Anterior cingulate cortex (tissue), 58 donors: ENCODE data around the gene SLC7A10.

Experiments used
- DNase-seq, 58 donors: peaks; one replicate each; lab custom pipeline; 2025; lab: John Stamatoyannopoulos, UW

Gene SLC7A10

DNA sequence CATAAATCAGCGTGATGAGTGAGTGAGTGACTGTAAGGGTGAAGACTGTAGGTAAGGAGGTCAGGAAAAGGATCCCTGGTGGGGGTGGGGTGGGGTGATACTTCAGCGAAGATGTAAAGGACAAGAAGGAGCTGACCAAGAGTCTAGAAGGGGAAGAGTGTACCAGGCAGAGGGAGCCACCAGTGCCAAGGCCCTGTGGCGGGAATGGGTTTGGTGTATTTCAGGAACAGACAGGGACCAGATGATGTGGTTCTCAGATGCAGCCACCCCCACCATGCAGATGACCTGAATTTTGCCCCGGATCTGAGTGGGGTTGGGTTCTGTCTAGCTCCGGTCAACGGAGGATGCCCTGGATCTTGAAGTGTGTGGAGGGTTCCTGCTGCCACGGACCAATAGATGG is 30.1 kb upstream of the SLC7A10 start:
- DNase-seq = no peak

DNA sequence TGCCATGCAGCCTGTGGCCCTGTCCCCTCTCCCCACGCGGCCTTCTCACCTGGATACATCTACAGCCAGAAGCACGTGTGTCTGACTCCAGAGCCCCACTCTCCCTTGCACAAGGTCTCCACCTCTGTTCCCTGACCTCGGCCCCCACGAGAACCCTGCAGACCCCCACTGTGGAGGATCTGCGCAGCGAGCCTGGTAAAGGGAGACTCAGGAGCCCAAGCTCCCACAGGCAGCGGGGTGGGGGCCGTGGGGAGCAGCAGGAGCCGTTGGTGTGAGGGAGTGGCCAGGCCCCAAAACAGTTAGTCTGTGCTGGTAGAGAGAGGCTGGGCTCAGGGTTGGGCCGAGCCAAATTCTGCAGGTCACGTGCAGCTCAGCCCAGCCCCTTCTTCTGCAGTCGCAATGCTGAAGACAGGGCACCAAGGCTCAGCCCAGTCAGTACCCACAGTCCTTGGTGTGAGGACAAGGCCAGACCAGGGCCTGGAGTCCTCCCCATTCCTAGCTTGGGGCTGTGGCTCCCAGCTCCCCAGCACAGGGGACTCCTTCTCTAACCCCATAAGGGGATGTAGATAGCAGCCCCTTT is 28.7 kb upstream of the SLC7A10 start:
- DNase-seq = no peak

DNA sequence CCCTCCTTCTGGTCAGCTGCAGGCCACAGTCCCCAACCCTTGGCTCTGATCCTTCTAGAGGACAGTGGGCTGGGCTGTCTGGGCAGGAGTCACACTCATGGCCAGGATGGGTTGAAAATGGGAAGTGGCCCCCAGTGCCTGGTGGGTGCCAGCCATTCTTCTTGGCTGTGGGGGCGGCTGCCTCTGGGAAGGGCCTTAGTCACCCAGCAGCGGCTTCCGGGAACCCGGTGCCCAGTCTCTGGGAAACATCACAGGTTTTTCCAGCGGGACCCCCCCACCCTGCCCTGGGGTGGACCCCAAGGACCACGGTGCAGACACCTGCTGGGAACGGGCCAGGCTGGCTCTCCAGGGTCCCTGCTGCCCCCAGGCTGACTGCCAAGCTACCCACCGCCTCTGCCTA is 27.3 kb upstream of the SLC7A10 start:
- peak in 4 of 58 donors; percentile 4 to 20 (median 12) for DNase-seq

DNA sequence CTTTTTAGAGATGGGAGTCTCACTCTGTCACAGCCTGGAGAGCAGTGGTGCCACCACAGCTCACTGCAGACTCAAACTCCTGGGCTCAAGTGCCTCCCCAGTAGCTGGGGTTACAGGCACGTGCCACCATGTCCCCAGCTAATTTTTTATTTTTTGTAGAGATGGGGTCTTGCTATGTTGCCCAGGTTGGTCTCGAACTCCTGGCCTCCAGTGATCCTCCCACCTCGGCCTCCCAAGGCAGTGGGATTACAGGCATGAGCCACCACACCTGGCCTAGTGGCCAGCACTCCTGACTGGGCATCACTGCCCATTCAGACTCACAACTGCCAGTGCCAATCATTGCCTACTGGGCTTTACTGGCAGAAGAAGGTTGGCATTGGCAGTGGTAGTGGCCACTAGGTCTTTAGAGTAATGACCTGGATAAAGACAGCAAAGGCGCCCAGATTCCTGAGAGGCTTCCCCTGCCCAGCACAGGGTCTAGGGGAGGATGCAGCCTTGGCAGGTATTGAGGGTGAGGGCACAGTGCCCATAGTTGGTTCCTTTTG is 26.8 kb upstream of the SLC7A10 start:
- no peak for DNase-seq

DNA sequence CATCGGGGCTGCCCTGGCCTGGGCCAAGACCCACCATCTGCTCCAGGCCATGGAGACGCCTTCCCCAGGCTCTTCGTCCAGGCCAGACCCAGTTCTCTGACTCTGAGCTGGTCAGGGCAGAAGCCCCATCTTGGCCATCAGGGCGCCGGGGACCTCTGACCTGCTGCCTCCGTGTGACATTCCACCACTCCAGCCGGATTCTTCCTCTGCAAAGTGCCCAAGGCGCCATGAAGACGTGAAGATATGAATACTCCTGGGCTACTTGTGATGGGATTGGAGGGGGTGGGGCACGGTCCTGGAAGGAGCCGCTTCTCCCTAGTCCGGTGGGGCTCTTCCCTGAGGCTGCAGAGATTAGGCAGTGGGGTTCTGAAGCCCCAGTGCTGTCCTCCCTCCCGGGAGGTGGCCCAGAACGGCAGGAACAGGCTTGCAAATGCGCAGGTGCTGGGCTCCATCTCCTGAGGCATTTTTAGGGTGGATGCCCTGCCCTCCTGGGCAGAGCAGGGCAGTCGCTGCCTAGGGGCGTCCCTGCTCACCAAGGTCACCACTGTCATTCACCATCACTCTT is 26.0 kb upstream of the SLC7A10 start:
- no peak for DNase-seq

DNA sequence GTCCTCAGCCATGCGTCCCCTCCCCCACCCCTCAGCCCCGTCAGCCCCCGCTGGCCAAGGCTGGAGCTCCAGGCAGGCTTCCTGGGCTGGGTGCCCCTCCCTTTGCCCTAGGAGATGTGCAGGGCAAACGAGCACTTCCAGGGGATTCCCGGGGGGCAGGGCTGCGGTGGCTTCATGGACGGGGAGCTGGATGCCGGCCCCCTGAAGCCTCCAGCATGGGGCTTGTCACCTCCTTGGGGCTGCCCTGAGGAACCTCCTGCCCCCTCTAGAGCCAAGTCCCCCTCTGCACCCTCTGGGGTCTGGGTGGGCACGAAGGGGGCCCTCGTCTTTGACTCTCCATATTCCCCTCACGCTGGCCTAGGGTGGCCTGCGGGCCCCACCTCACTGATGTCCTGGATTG is 25.4 kb upstream of the SLC7A10 start:
- no peak for DNase-seq

DNA sequence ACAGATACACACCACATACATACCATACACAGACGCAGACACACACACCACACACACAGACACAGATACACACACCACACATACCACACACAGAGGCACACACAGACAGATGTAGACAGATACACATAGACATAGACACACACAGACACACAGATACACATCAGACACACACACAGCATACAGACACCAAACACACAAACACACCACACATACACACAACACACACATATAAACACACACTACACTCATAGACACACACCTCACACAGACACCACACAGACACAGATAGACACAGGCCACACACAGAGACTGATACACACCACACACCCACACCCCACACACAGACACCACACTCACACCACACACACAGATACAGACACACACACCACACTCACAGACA is 24.9 kb upstream of the SLC7A10 start:
- DNase-seq = no peak

DNA sequence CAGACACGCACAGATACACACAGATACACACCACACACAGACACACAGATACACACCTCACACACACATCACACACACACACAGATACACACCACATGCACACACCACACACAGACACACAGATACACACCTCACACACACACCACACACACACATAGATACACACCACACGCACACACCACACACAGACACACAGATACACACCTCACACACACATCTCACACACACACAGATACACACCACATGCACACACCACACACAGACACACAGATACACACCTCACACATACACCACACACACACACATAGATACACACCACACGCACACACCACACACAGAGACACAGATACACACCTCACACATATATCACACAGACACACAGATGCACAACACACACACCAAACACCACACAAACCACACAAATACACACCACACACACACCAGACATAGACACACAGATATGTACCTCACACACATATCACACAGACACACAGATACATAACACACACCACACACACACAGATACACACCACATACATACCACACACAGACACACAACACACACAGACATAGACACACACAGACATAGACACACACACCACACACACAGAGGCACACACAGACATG is 24.2 kb upstream of the SLC7A10 start:
- DNase-seq = no peak

DNA sequence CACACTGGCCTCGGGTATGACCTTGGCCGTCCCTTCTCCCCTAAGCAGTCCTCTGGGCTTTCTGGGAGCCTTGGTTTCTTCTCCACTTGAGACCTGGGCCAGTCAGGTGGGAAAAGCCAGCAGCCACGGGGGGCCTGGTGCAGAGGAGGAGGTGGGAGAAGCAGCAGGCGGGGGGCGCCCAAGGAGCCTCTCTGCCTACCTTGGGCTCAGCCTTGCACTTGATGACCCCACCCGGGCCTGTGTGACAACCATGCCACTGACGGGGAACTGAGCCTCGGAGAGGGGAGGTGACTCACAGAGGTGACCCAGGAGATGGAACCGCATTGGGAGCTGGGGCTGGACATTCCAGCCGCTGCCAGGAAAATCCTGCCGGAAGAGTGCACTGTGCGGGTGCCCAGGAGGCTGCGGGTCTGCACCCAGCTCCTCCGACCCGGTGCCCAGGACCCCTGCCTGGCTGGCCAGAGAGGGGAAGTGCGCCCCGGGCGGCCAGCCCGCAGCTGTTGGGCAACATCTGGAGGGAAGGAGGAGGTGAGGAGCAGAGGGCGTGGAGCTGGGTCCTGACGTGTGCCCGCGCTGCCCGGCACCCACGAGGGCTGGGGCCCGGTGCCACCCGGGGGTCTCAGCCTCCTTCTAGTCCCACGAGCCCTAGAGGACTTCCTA is 23.4 kb upstream of the SLC7A10 start:
- peak in 1 of 58 donors; percentile 11 for DNase-seq

DNA sequence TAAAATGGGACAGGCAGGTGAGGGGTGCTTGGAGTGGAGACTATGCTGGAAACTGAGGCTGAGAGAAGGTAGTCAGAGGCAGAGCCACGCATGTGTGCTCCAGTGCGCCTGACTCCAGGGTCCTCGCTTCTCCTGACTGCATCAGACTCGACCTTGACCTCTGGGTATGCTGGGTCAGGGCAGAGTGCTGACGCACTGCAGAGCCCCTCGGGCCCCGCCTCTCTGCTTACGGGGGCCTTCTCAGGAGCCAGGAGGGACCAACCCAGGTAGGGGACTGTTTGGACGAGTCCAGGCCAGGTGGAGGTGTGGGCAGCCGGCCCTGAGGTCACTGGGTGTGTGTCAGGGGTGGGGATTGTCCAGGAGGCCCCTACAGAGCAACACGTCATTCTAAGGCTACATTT is 22.9 kb upstream of the SLC7A10 start:
- DNase-seq = no peak

DNA sequence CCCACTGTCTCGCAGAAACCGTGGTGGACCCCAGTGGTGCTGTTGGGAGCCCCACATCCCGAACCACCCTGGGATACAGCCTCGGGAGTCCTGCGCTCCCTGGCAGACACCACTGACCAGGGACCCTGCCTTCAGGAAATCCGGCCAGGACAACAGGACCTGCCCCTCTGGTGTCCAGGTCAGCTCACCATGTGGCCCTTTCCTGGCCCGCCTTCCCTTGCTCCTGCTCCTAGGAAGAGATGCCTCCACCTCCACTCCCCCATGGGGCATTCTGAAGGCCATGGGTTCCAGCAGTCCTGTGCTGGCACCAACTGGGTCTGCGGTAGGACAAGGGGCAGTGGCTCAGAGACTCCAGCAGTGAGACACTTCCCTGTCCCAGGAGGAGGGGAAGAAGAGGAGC is 22.5 kb upstream of the SLC7A10 start:
- no peak for DNase-seq

DNA sequence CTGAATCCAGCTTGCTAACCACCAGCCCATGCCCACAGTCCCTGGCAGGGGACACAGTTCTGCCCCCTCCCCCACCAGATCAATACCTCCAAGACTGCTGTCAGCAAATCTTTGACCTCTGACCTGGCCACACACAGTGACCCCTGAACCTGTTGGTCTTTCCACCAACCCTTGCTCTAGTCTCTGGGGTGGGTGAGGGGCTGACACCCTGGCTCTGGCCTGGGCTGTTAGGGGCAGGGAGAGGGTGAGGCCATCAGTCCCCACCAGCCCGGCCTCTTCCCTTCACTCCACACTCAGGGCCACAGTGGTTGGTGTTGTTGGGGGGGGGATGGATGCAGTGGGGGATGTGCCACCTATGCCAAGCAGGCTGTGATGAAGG is 21.8 kb upstream of the SLC7A10 start:
- no peak for DNase-seq

DNA sequence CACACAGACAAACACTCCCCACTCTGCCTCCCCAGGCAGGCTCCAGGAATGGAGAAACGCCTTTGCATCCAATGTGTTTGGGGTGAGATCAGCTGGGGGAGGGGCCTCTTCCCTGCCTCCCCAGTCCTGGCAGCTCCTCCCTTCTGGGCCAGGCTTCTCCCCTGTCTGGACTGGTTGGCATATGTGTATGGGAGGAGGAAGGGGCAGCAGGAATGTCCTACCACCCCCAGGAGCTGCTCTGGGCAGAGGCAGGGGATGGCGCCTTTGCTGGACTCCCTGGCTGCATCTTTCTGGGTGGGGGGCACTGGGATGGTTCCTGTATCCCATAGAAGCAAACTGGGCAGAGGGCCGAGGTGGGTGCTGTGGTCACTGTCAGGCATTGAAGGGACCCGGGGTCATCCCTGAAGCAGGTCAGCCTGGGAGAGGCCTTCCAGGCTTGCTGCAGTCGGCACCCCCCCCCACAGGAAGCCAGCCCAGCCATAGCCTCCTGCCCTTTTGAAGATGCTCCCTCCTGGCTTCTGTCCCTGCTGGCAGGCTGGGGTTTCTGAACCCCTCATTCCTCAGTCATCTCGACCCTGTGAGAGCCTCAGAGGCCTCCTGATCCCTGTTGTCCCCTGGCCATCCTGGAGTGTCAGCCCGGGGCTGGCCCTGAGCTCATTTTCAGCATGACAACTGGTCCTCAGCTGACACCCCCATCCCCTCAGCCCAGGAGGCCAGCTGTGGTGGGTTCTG is 21.2 kb upstream of the SLC7A10 start:
- DNase-seq = no peak

DNA sequence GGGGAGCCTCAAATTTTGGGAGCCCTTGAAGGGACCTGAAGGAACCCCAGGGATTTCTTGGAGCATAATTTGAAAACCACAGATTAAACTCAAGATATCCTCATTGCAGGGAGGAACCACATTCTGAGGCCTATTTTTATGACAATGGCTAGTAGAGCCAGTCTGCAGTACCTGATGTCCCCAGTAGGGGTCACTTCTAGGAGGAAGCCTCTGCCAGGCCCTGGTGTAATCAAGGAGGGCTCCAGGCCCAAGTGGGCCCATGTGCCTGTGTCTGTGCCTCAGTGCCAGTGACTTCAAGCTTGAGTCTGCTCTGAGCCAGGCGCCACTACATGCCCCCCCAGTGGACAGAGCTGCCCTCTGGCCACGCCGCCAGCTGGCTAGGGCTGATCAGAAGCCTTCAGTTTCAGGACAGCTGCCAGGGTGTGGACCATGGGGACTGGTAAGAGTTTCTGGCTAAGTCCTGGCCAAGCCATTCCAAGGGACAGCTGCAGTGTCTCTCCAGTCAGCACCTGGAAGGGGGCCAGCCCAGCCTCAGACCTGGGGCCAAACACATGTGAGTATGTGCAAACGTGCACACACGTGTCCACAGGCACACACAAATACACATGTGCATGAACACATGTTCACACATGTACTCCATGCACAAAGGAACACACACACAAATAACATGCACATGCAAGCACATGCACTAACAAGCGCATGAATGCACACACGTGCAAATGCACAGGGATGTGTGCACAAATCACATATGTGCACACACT is 20.5 kb upstream of the SLC7A10 start:
- no peak for DNase-seq

DNA sequence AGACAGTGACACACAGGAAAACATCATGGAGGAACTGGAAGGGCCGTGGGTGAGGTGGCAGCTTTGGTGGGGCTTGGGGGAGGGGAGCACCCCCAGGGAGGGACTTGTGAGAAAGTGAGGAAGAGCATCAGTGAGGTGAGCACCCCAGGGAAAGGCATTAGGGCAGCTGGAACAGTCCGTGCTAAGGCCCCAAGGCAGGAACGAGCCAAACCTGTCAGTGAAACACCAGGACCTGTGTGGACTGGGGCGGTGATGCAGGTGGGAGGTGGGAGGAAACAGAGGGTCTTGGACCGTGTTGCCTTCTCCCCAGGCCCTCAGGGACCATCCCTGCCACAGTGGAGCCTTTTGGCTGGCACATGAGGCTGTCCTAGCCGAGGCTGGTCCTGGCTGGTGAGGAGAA is 17.3 kb upstream of the SLC7A10 start:
- DNase-seq = no peak

DNA sequence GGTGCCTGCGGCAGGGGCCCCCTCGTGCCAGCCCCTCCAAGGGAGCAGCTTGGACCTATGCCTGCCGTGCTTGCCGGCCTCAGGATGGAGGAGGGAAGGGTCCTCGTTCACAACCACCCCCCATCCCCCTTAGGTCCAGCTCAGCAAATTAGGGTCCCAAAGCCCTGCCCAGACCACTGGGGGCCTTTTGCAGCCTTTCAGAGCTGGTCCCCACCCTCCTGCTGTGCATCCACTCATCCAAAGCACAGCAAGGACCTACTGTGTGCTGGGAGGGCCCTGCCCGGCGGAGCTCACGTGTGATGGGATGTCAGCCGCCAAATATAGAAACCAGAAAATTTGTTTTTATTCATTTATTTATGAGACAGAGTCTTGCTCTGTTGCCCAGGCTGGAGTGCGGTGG is 16.5 kb upstream of the SLC7A10 start:
- DNase-seq = no peak

DNA sequence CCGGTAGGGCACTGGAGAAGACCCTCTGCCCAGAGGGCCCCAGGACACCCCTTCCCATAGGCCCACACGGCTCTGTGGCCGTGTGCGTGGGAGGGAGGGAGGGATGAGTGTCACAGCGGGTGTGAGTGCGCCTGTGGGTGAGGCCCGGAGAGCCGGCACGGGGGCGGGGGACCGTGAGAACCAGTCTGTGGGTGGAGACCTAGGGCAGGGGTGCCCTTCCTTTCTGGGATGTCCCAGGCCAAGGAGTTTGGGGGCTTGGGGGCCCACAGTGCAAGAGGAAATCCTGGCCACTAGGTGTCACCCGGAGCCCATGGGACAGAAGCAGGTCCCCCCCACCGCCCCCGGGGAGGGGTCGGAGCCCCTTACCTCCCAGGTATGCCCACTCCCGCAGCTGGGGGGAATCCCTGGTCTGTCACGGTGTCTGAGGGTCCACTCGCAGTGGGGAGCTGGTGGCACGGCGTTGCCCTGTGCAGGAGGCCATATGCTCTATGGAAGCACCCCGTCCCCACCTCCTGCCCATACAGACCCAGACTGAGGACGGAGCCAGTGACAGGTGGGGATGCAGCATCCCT is 16.0 kb upstream of the SLC7A10 start:
- DNase-seq = peak in 3 of 58 donors; percentile 8 to 77 (median 19)

DNA sequence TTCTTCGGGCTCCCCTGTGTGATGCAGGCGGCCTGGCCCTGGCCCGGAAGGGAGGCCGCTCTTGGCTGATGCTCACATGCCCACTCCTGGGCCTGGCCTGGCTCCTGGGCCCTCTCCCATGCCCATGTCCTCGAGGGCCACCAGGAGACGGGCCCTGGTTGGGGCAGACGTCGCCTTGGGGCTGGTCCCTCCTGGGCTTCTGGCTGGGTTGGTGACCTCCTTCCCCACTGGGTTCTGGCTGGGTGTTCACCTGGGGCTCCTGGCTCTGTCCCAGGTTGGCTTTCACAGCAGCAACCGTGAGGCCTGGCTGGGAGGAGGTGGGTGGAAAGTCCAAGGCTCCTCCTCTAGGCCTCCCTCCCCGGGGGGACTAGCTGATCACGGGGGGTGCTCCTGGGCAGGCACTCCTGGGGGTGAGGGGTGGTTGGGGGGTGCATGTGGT is 15.5 kb upstream of the SLC7A10 start:
- peak in 1 of 58 donors; percentile 77 for DNase-seq

DNA sequence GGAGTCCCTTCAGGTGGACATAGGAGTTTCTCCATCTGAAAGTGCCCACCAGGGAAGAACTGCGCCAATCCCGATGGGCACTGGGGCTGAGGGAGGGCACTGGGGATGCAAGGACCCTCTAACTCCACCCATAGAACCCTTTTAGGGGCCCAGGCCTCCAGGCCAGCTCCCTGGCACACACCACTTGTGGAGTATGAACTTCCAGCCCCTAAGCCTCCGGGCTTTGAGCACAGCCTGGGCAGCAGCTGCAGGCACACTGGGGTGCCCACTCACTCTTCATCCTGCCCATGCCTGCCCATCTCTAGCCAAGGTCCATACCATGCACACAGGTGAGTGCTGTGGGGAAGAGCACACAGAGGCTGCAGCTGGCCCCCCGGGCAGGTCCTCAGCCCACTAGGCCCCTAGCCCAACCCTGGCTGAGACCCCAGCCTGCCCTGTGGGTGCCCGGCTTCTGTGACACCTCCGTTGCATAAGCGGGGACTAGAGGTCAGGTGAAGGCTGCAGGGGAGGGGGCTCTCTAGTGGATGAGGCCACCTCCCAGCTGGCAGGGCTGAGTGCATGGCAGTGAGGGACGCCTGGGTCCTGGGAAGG is 14.6 kb upstream of the SLC7A10 start:
- DNase-seq = no peak
